NCI-H526 treated with DMSO at 0.1 percent for 48 hours (cell line): ENCODE measurements around the gene SUN2.
A peak's percentile ranks its signal among the peaks of the same experiment; 100 is the strongest.

ENCODE experiments used
- DNase-seq: peaks from one replicate; lab custom pipeline; 2025; lab: John Stamatoyannopoulos, UW

SUN2 gene

GRCh38 chr22:38753948-38754750 is 1.6 kb downstream of the SUN2 start:
- DNase-seq, result peak; percentile 8

DNA sequence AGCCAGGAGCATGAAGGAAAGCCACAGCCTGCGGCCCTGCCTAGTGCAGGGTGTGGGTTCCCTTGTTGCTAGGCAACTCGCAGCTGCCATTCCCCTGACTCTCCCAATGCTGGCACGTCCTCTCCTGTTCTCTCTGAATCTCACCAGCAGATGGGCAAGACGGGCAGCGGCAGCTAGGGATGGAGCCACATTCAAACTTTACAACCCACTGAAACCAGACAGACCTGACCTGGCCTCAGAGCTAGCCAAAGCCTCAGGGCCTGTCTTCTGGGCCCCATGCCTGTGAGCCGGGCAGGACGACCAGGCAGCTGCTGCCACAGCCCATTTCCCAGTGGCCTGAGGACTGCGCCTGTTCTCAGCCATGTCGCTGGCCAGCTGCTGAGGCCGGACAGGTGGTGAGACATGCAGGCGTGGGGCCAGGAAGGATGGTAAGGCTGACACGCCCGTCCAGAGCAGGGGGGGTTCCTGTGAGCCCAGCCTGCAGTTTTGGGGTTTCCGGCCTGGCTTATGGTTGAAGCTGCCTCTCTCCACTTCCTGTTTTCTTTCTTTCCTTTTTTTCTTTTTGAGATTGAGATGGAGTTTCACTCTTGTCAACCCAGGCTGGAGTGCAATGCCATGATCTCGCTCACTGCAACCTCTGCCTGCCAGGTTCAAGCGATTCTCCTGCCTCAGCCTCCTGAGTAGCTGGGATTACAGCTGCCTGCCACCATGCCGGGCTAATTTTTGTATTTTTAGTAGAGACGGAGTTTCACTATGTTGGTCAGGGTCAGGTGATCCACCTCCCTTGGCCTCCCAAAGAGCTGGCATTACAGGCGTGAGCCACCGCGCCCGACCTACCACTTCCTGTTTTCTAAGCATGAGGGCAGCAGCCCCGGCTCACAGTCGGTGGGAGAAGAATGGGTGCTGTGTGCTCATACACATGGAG is 4.1 kb downstream of the SUN2 start:
- DNase-seq, result no peak

DNA sequence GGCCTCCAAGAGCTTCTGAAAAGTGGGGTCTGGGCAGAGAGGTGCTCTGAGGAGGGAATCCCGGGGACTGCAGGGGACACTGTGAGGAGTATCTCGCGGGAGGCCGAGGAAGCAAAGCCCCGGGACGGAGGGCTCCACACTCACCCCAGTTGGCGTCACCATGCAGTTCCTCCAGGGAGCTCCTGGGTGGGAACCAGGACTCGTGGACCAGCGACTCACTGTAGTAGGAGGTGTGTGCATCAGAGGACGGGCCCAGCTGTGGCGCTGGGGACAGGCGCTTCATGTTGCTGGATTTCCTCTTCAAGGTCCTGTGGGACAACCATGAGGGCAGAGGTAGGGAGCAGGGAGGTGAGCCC is 4.8 kb downstream of the SUN2 start:
- no peak for DNase-seq

- no peak for DNase-seq
Observed at GRCh38 chr22:38750638-38751037, 5.2 kb downstream of the SUN2 start.

DNA sequence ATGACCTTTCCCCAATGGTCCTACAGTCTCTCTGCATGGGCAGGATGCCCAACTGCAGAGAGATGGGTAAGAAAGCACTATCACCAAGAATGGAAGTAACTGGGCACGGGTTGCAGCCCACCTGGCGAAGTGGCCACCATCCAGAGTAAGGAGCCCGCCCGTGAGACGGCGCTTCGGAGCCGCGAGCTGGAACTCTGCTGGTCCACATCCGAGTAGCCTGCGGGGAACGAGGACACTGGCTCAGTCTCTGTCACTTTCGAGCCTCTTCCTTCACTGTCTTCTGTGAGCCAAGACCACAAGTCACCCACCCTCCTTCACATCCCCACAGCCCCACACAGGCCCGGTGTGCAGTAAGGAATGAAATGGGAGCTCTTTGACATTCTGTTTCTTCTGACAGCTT is 5.7 kb downstream of the SUN2 start:
- no peak for DNase-seq

DNA sequence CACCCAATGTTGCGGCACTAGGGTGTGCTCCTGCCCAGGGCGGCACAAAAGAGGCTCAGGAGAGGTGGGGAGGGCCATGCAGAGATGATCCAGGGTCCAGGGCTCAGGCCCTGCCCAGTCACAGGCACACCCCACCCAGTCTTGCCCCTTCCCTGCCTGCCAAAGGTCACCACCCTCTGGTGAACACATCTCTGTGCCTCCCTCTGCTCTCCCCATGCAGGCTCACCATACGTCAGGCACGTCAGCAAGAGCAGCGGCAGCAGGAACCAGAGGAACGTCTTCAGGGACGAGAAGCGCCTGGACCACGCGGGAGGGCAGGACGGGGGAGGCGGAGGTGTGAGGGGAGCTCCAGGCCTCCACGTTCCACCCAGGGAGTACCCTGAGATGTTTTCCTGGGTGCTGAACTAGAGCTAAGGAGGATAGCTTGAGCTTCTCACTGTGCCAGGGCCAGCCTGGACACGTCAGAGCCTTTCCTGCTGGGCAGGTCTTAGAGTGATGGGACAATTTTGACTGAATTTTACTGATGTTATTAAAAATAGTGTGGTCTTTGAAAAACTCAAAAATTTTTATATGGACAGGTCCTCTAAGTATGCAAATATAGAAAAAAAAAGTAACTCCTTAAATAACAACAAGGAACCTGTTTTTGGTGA is 7.2 kb downstream of the SUN2 start:
- no peak for DNase-seq

DNA sequence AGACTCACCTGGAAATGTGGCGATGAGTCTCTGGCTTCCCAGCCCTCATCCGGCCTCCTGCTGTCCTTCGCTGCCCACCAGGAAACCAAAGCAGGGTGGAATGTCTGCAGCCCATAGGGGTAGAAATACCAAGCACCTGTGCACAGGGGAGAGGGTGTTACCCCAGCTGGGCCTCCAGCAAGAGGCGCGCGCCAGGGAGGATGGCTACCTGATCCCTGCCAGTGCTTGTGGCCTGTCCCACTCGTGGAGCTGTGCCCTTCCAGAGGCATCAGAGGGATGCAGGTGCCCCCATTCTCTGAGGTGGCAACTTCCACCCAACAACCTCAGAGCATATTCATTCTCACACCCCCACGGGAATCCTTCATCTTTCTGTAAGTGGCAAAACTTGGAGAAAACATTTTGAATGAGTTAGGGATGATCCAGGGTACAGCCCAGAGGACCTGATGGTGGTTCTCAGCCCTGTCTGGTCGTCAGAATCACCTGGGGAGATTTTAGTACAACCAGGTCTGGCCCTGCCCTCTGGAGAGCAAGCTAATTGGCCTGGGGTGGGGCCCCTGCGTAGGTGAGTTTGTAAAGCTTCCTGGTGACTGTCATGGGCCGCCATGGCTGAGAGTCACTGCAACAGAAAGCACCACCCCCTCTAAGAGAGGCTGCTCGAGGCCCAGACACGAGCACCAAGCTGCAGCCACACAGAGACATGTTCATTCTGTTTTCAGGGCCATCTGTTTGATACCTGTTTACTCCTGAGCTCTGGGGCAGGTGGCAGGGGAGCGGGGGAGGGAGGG is 9.9 kb downstream of the SUN2 start:
- no peak for DNase-seq

GRCh38 chr22:38744981-38745380 is 10.8 kb downstream of the SUN2 start:
- no peak for DNase-seq

DNA sequence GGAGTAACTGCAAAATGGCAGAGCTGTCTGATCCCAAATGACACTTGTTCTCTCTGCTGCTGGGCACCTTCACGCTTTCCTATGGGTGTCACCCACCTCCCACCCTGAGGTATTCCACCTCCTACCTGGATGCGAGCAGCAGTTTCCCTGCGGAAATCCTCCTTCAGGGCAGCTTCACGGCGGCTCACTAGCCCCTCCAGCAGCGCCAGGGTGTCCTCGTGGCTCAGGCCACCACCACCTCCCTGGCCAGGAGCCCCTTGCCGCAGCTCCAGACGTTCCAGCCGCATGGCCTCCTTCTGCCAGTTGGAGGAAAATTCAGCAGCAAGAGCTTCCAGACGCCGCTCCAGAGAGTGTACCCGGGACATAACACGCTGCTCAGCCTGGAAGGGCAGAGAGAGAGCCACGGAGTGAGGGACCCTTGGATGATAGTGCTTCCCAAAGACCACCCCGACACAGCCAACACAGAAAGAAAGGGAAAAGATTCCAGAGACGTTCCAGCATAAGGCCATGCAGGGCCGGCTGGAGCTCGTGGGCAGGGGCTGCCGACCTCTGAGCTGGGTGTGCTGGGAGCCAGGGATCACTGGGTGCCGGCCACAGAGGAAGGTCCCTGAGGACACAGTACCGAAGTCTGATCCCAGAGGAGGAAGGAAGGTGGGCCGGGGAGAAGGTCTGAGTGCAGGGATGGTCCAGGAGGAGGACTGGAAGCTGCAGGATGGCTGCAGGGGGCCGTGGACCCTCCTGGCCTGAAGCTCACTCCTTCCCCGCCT is 13.4 kb downstream of the SUN2 start:
- DNase-seq, result no peak

GRCh38 chr22:38741576-38741975 is 14.2 kb downstream of the SUN2 start:
- DNase-seq, result no peak

GRCh38 chr22:38741166-38741565 is 14.6 kb downstream of the SUN2 start:
- DNase-seq, result no peak

- DNase-seq, result no peak
Observed at GRCh38 chr22:38740754-38741153, 15.0 kb downstream of the SUN2 start.

DNA sequence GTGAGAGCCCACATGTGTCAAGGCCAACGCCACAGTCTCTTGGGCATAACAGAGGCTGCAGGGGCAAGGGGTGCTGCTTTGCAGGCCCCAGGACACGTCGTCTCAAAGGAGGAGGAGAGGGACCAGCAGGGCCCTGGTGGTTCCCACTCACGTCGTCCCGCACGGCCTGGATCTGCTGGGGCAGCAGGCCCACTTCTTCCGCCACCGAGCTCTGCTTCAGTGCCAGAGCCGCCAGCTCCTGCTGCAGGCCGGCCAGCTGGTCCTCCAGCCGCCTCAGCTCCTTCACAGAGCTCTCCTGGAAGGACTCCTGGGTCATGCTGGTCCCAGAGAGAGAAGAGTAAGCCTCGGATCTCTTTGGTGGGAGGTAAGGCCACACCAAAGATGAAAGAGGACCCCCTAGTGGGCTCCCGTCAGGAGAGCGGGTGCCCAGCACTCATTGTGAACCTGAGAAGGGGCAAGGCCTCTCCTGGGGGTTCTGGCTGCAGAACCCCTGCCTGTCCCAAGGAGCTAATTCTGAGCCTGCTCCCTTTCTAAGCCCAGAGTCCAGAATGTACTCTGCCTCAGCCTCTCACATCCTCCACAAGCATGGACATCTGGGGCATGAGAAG is 15.6 kb downstream of the SUN2 start:
- no peak for DNase-seq

DNA sequence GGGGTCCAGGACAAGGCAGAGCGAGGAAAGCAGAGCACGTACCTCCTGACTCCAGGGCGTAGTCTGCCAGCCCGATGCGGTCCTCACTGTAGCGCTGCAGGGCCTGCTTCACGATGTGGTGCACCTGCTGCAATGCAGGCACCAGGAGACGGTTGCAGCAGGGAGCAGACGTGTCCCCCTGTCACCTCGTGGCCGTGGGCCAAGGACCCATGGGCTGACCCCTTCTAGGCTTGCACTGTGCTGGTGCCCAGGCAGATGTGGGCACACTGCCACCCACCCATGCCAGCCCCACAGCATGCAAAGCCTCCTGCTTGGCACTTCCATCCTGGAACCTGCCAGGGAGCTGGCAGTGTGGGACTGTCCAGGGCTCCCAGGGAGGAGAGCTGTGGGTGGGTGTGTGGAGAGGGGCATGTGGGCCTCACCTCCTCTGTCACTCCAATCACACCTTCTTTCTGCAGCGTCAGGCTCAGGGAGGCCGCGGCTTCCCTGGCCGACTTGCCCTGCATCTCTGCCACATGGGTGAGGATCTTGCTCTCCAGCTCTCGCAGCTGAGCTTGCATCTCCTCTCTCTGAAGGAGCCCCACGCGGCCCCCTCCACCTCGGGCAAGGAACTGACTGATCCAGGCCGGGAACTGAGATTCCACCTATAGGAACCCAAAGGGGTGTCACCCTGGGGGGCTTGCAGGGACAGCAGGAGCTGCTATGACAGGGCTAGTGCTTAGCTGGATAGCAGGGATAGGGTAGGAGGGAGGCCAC is 16.3 kb downstream of the SUN2 start:
- DNase-seq, result no peak

- DNase-seq, result no peak
Observed at GRCh38 chr22:38738475-38739070, 17.2 kb downstream of the SUN2 start.

DNA sequence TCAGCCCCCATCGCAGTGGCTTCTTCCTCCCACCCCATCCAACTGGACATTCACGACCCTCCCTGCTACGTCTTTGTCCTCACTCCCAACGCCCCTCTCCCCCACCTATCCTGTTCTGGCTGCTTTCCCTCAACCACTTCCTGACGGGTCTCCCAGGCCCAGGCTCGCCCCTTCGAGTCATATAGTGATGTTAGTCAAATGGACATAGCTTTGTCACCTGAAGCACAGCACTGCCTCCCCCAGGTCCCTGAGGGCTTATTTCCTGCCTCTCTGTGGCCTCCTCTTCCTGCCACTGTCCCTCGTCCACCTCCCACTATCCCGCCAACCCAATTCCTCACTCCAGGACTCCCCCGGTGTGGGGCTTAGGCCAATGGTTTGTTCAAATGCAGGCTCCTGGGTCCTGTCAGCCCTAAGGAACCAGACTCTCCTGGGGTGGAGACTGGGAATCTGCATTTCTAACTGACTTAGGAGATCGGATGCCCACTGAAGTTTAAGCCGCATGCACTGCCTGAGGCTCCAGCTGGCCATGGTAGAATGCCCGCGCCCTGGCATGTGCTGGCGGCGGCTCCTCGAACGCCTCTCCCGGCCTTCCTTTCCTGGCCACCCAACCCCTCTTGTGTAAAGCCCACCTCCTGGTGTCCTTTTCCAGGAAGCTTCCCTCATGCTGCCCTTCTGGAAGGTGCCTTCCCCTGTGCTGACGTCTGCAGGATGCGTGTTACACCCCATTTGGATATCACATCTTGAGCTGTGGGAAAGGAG is 18.3 kb downstream of the SUN2 start:
- DNase-seq, result no peak

DNA sequence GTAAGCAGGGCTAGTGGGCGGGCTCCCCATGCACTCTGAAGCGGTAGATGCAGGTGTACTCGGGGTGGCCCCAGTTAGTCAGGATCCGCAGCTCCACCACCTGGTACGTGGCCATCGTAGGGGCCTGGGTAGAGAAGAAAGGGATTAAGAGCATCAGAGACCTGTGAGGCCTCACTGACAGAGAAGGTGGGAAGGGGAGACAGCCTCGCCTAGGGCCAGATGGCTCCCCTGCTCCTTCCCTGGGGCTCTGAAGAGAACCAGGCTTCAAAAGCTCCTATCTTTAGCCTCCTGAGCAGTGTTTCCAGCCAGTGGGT is 19.6 kb downstream of the SUN2 start:
- no peak for DNase-seq

DNA sequence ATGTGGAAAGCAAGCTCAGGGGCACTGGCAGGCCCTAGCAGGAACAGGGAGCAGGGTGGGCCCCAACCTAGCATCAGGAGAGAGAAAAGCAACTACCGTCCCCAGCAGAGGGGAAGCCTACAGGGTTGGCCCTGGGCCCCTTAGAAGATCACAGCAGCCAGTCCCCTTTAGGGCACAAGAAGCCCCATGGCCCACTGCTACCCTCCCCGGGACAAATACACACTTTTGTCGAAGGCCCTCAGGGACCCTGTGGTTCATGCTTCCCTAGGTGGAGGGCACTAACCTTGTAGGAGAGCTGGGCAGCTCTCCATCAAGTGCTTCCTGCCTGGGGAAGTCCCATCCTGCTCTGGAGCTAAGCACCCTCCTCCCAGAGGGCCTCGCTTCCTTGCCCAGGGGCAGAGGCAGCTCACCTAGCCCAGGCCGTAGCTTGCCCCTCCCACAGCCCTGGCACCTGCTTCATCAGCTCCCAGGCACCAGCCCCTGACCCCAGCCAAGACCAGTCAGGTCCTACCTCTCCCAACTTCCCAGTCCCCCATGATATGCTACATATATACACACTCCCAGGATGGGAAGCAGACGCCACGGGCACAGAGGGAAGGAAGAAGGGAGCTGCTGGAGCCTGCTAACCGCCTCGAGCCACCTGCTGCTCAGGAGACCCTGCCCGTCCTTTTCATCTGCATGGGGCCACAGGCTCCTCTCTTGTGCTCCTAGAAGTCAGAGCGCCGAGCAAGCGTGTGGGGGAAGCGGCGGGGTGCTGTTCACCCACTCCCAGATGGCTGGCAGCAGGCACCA is 20.1 kb downstream of the SUN2 start:
- DNase-seq, result no peak
